A172 (cell line): ENCODE measurements around the gene PCSK6. TPM values are rescaled to one million over a fixed set of nuclear protein-coding genes. Genes with fewer than 3 reads are reported as not detected.
"Not testable (repeated sequence)": the region's sequence is repeated elsewhere in the genome, so short reads cannot be mapped to it uniquely, and the experiment has no call there.

Experiments
- DNase-seq: peaks from one replicate; pipeline ENCODE4 v3.0.0-alpha.2; 2015; ENCODE audit warnings: low spot score
- total RNA-seq: library from RNA; depleted of rRNA; stranded (reverse); fragments of >200 nt; shearing (Covaris generic); gene quantifications from 2 replicates; pipeline ENCODE4 v1.2.3, GENCODE V29; 2014

Gene PCSK6
- total RNA-seq, 1 experiment from 2014 or later = 10.0 TPM

DNA sequence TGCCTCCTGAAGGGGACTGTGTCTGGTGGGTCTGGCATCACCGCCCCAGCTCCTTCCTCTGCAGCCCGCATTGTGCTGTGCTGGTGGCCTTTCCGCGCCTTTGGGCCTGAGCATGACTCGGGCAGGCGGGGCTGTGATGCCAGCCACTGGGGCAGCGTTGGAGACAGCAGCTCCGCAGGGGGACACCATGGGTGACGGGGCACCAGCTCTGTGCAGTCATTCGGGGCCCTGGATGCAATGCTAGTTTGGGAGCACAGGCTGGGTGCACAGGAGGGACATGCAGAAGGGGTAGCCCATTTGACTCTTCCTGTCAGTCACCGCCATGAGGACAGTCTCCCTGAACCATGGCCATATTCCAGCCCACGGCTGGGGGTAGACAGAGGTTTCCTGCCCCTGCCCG is 110.6 kb downstream of the PCSK6 start:
- no peak for DNase-seq

DNA sequence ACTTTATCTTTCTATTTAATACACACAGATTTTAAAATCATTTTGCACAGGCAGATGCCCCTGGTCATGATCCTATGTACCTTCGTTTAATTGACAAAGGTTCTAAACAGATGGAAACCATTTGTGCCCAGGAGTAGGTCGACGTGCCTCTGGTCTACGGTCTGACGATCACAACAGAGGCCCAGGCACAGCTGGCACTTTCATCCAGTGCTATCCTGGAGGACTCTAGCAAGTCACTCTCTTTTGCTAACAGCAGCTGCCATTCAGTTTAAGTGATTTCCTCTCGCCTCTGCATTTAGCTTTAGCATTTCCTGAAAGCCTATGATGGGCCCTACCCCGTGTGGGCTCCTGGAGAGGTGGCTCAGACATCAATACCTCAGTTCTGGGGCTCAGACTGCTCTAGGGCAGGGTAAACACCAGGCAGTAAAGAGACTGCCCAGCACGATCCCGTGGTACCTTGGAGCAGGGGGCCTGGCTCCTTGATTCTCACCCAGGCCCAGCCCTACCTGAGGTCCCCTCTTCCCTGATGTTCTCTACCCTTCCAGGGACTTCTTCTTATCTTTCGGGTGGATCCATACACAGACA is 111.2 kb downstream of the PCSK6 start:
- no peak for DNase-seq

DNA sequence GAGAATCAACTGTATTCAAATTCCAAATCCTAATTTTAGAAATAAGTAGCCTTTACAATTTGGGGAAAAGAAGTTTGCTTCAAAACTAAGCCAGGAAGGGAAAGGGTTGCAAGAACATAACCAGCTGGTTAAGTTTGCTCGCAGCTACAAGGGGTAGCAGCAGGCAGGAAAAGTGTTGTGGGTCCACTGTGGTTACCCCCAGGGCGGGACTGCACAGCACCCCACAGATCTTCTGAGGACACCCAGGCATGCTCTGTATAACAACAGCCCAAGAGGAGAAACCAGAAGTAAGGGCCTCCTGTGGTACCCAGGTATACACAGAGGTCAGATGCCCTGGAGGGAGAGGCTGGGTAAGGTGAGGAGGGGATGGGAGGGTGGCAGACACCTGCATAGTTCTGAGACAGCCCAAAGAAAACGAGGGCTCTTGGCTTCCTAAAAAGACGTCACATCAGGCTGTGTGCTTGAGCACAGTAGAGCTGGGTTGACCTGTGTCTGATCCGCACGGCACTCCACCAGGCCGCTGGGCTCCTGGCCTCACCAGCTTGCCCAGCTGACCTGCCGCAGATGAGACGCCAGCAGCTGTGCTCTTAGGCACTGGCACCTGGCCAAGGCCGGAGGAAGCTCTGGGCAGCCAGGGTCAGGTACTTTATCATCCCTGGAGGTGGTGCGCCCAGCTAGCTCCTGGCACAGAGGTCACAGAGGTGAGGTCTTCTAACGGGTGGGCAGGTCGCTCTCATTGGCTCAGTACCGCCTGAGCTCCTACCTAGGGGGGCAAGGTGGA is 112.7 kb downstream of the PCSK6 start:
- no peak for DNase-seq

DNA sequence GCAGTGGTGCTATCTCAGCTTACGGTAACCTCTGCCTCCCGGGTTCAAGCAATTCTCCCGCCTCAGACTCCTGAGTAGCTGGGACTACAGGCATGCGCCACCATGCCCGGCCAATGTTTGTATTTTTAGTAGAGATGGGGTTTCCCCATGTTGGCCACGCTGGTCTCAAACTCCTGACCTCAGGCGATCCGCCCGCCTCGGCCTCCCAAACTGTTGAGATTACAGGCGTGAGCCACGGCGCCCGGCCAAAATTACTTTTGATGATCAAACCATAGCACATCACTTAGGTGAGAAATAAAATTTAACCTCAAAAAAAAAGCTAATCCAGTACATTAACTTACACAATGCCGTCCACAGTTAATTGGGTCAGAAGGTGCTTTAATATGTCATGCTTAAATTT is 114.5 kb downstream of the PCSK6 start:
- not testable (repeated sequence) for DNase-seq

DNA sequence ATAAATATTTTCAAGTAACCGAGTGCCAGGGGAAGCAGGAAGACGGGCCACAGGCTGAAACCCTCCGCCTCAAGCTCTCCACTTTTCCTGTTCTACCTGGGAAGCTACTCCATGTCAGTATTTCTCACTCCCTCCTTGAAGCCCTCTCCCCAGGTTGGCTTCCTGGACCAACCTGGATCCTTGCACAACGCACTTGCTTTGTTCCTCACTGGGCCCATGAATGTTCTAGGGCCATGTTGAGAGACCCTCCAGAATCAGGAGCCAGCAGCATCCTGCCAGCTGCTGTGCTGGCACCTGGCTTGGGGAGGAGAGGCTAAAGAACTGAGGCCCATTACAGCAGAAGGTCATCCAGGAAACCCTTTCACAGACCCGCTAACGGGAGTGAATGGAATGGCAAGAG is 115.2 kb downstream of the PCSK6 start:
- no peak for DNase-seq

DNA sequence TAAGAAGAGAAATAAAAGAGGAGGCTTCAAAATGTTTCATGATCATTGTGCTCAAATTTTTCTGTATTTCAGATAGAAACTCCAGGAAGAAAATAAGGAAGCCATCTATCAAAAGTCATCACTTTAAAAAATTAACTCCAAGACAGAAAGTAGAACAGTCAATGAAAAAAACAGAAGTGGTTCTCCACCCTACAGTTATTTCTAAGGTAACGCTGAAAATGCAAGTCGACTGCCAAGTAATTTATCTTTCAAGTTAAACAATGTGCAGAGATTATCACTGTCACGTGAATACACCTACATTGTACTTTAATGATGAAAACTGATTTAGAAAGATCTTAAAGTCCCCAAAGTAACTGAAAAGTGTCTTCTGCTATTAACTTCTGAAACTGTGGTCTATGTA is 115.9 kb downstream of the PCSK6 start:
- no peak for DNase-seq

DNA sequence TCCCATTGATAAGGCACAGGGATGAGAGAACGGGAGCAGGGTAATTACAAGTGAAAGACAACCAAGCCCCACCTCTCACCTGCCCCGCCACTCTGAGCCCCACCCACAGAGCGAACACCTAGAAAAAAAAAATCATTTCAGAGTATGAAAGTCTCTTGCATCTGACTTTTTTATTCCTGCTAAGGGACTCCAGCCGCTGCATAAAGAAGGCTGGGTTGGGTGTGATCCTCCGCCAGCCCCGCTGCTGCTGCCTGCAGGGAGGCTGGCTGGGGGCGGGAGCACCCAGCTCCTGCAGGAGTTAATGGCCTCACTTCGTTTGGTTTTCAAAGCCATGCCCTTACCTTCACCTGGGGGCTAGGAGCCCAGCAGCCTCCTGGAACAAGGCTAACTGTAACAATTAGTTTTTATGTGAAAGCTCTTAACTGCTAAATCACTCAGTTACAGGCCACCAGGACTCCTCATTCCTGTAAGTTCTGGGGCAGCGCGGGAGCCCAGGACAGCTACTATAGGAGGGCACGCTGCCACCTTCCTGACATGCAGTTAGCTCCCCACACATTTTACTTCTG is 116.5 kb downstream of the PCSK6 start:
- no peak for DNase-seq

DNA sequence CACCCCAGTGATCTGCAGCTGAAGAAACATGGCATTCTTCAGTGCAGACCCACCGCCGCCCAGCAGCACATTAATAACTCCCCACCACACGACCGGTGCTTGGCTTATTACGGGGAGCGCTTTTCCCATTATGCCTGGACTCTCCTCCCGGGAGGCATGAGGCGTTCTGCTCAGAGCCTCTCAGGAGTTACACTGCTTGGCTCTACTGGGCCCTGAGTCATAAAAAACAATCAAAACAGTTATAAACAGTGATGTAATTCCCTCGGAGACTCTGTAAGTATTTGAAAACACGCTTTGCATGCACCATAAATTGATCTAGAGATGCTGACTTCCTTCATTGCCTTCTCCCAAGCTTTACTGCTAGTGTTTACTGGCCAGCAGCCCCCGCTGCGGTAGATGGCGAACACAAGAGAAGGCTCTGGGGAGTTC is 117.3 kb downstream of the PCSK6 start:
- DNase-seq = no peak

DNA sequence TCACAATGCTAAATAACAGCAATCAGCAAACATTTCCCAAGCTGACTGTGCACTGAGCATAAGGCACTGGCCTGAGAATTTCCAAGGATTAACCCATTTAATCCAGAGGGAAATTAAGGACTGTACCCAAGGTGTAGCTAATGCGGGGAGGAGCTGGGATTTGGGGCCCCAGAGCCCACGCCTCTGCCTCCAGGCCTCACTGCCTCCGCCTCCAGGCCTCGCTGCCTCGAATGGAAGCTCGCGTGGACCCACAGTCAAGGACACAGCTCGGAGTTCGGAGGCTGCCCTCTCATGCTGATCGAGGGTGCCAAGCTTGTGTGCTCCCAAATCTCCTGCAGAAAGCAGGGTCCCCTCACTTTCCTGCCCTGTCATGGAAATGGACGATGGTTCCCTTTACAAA is 118.0 kb downstream of the PCSK6 start:
- no peak for DNase-seq

DNA sequence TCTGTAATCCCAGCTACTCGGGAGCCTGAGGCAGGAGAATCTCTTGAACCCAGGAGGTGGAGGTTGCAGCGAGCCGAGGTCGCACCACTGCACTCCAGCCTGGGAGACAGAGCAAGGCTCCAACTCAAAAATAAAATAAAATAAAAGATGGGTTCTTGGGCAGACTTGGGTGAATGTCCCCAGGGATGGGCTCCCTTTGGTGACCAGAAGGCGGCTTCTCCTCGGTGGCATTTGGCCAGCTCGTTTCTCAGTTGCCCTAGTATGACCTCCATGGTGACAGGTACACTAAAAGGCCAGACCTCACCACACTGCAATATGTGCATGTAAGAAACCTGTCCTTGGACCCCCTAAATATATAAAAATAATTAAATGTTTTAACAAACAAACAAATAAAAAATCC is 118.4 kb downstream of the PCSK6 start:
- no peak for DNase-seq

DNA sequence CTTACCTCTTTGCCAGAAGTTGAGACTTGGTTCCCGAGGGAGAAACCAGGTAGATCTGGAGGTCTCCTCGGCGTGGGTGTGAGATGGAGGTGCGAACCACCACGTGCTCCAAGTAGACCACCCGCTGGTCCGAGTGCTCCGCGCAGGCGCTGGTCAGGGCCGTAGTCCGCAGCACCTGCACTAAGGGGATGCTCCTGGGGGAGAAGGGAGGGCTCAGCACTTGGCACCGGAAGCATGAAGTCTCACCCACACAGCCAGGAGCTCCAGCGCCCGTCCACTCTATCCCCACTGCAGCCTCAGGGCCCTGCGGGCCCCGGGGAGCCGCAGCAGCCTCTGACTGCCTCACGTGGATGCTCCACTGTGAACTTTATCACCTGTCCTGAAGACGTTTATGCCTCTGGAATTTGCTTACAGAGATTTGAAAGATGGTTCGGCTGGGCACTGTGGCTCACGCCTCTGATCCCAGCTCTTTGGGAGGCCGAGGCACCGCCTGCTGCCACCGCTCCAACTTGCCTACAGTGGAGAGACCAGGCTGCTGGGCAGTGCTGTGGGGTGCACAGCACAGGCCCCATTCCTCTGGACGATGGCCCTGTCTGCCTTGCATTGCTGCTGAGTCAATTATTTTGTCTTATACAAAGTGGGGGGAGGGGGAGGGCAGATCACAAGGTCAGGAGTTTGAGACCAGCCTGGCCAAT is 119.0 kb downstream of the PCSK6 start:
- no peak for DNase-seq

DNA sequence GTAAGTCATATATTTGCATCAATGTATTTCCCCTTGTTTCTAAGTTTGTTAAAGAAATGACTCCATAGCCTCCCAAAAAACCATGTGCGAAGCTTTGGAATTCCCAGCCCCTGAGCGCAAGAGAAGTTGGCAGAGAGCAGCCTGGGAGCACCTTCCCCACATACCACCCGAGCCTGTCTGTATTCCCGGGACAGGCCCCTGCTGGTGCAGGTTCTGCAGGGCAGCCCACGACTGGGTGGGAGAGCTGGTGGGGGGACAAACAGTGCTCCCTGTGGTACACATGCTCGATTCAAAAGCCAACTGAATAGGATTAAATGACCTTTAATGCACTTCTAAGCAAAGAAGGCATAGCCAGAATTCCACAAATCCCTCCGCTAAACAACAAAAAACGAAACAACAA is 119.8 kb downstream of the PCSK6 start:
- no peak for DNase-seq

DNA sequence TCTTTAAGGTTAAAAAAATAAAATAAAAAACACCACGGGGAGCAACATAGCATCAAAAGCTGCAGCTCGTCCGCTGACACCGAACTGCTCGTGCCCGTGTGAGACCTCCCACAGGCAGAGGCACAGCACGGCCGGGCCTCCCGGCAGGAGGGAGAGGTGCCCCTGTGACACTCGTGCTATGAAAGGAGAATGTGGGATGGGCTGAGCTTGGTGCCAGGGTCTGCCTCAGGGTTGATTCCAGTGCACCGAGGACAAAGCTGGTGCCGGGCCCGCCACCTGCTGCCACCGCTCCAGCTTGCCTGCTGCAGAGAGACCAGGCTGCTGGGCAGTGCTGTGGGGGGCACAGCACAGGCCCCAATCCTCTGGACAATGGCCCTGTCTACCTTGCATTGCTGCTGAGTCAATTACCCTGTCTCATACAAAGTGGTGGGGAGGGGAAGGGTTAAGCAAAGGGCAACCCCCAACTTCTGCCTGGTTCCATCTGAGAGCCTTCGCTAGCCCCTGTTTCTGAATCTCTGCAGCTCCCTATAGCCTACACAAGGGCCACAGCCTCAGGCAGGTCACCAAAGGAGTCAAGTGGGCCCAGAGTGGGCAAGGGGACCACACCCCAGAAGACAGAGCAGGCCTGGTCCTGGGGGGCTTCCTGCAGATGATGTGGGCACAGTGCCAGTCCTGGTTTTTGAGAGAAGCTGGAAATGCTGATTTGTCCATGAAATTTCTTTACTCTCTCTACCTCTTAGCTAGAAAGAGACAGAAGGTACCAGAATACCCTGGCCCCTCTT is 120.5 kb downstream of the PCSK6 start:
- DNase-seq = no peak

DNA sequence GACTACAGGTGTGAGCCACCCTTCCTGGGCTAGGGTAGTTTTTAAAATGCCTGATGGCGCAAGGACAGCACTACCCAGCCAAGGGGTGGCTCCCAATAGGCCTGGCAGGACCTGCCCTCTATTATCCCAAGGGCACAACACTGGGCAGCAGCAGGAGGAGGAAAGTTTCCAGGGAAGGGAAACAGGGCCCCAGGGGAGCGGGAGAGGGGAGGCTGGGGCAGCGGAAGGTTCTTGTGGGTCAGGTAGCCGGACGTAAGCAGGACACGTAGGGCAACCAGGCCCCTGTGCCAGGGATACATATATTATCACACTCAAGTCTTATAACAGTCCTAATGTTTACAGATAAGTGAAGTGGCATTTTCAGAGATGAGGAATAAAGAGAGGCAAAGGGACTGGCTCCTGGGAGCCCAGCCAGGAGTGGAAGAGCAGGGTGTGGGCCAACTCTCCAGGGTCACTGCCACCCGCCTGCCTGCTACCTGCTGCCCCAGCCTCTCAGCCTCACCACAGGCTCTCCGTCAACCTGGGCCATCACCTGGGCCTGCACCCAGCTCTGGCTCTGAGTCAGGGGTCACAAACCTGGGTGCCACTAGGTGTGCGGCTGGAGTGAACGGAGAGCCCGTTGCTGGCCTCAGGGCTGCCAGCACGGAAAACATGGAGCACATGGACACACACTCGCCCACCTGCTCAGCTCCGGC is 121.3 kb downstream of the PCSK6 start:
- no peak for DNase-seq

DNA sequence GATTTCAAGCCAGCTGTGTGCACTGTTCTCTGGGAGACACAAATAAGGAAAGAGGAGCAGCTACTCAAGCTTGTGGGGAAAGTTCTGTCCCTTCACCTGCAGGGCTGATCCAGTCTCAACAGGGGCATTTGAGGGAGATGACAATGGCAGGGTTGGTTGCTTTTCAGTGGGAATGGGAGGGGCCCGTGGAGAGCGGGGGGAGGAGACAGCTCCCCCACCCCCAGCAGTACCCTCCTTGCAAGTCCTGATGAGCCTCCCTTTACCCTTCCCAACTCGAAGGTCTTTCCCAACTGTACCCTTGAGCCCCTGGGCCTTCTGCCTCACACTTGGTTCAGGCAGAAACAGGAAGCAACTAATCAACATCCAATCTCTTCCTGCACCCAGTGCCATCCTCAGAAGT is 122.7 kb downstream of the PCSK6 start:
- no peak for DNase-seq

DNA sequence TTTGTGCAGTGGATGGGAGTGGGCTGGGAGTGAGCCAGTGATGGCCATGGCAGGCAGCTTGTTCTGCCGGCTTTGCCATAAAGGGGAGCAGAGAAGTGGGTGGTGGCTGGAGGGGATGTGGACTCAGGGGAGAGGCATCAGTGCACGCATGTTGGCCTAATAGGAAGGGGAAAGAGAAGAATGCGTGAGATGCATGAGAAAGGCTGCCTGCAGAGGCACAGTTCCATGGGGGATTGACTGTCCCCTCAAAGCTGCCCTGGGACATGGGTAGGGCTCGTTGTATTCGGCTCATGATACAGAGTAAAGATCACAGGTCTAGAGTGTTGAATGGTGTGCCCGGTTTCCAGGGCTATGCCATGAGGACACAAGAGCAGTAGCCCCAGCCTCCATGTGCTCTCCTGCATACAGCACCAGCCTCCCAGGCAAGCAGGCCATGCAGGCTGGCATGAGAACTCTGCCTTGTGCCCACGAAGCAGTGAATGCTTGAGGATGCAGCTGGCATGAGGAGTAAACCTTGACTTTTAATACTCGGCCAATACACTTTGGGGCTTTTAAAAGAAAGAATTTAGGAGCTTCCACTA is 126.4 kb downstream of the PCSK6 start:
- no peak for DNase-seq

DNA sequence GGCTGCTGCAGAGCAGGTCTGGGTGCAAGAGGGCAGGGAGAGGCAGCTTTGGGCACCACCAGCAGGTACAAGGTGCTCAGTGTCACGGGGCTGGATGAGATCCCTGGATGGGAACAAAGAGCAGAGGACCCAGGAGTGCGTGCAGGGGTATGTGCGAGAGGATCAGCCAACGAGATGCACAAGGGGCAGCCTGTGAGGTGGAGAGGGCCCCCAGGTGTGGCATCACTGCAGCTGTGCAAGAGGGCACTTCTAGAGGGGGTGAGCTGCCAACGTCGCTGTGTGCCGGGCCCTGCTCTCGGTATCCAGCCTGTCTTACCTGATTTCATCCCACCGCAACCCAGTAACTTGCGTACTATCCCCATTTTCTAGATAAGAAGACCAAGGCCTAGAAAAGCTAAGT is 127.1 kb downstream of the PCSK6 start:
- no peak for DNase-seq

DNA sequence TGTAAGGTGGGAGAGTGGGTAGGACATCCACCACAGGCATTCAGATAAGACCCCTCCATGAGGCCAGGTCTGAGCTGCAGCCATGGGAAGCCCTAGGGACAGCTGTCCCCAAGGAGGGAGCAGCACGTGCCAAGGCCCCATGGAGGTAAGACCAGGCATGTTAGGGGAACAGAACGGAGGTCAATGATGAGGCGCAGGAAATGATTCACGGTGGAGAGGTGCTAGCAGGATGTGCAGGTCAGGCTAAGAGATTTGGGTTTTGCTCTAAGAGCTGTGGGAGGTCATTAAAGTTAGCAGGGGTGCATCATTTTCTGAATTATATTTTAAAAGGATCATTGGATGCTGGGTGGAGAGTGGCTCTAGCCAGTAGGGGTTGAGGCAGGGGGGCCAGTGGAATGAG is 128.1 kb downstream of the PCSK6 start:
- no peak for DNase-seq

DNA sequence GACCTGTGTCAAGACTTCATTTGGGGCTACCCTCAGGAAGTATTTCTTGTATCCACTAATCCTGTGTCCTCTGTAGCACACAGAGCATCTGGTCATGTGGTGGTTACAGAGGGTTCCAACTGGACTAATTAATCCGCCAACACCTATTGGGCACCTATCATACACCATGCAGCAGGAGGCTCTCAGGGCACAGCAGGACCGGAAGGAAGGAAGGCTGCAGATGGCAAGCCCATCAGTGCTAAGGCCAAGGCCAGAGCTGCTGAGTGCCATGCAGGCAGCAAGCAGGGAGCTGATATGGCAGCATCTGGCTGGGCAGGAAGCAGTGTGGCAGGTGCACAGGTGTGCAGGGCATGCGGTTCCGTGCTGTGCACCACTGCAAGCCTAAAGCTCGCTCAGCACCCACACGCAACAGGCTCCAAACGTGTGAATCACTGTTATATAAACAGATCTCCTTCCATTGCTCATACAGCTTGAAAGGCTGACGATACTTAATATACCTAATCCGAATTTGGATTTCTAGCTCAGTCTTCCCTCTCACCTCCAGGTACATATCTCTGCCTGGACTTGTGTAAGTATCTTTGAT is 130.1 kb downstream of the PCSK6 start:
- no peak for DNase-seq

DNA sequence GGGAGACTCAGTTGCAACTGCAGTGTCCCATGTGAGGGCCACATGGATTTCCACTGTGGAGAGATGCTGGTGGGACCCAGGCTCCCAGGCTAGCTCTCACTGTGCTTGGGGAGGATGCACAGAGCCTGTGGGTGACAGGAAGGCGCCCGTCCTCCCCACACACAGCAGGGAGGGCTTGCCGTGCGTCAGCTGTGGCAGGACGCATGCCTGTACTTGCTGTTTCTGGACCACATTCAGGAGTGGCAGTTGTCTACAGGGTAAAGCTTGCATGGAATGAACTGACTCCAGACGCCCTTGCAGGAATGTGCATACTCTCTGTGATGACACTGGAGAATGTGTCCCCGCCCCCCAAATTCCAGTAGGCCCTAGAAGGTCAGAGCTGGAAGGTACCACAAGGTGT is 130.6 kb downstream of the PCSK6 start:
- no peak for DNase-seq

DNA sequence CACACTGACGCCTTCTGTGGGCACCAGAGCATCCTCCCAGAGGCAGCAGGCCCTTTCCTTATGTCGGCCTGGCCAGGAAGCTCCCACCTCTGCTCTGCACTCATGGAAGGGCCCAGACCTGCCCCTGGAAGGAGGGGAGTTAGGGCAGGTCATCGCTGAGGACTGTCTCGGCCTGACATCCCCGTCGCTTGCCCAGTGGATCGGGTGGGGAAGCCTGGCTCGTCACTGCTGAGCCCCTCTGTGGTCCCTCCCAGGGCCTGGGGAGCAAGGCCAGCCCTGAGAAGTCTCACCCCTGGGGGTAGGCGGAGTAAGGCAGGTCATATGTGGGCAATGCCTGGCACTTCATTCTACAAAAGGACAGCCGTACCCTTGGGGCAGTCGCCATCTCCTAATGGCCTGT is 131.6 kb downstream of the PCSK6 start:
- no peak for DNase-seq
